Ectodermal cell (in vitro differentiated cells): Measurements from ENCODE around the gene KCNQ1.

Experiments used
- H3K27ac ChIP-seq: 2 replicates; pipeline ENCODE4 v1.7.0; 2013; ENCODE audit warnings: mild to moderate bottlenecking, low read depth, low read length; ENCODE audit not compliant: insufficient read depth, poor library complexity, severe bottlenecking
- H3K27me3 ChIP-seq: 2 replicates; pipeline ENCODE4 v1.7.0; 2013; ENCODE audit warnings: mild to moderate bottlenecking, low read length; ENCODE audit not compliant: insufficient read depth, control insufficient read depth, poor library complexity, severe bottlenecking
- H3K36me3 ChIP-seq: one replicate; pipeline ENCODE4 v1.7.0; 2013; ENCODE audit warnings: low read length; ENCODE audit not compliant: control insufficient read depth, insufficient read depth
- H3K4me1 ChIP-seq: one replicate; pipeline ENCODE4 v1.7.0; 2013; ENCODE audit warnings: low read length; ENCODE audit not compliant: control insufficient read depth, insufficient read depth
- H3K4me3 ChIP-seq: 2 replicates; pipeline ENCODE4 v1.7.0; 2013; ENCODE audit warnings: low read depth, low read length, control low read depth; ENCODE audit not compliant: insufficient read depth
- H3K9me3 ChIP-seq: 2 replicates; pipeline ENCODE4 v1.7.0; 2013; ENCODE audit warnings: mild to moderate bottlenecking, low read length, moderate library complexity; ENCODE audit not compliant: control insufficient read depth
- WGBS, 2 experiments: methylation state at CpG; one replicate each; pipeline ENCODE4 v1.1.7; 2013; ENCODE audit warnings: missing lambda C conversion rate in 2 of 2; 5-methylcytosine and 5-hydroxymethylcytosine counted together

KCNQ1 gene

DNA sequence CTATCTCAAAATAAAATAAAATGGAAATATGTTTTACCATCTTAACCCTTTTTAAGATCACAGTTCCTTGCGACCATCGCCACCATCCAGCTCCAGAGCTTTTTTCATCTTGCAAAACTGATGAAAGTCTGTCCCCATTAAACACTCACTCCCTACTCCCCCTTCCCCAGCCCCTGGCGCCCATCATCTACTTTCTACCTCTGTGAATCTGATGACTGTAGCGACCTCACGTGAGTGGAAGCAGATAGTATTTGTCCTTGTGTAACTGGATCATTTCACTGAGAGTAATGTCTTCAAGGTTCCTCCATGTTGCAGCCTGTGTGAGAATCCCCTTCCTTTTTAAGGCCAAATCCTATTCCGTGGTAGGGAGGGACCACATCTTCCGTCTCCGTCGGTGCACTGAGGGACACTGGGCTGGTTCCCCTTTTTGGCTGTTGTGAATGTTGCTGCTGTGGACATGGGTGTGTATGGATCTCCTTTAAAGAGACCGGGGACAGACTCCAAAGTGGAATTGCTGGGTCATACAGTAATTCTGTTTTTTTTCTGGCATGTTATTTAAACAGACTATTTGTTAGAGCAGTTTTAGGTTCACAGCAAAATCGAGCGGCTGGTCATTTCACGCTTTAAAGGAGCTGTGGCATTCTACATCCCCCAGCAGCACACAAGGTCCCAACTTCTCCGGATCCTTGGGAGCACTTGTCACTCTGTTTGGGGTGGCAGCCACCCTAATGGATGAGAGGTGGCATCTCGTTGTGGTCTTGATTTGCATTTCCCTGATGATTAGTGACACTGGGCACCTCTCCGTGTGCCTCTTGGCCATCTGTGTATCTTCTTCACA is 120.0 kb downstream of the KCNQ1 start:
- peaks cover 10% of the 10 kb centered on the region for H3K27me3 ChIP-seq
- H3K36me3 ChIP-seq, result no peaks in the 10 kb centered on the region
- H3K9me3 ChIP-seq, result no peaks in the 10 kb centered on the region
- no peak overlapping the region for H3K4me3 ChIP-seq
- 92% methylated on average over 16 of the region's 16 CpGs for WGBS, 2 experiments
- no peak overlapping the region for H3K27ac ChIP-seq
- no peaks in the 10 kb centered on the region for H3K4me1 ChIP-seq

DNA sequence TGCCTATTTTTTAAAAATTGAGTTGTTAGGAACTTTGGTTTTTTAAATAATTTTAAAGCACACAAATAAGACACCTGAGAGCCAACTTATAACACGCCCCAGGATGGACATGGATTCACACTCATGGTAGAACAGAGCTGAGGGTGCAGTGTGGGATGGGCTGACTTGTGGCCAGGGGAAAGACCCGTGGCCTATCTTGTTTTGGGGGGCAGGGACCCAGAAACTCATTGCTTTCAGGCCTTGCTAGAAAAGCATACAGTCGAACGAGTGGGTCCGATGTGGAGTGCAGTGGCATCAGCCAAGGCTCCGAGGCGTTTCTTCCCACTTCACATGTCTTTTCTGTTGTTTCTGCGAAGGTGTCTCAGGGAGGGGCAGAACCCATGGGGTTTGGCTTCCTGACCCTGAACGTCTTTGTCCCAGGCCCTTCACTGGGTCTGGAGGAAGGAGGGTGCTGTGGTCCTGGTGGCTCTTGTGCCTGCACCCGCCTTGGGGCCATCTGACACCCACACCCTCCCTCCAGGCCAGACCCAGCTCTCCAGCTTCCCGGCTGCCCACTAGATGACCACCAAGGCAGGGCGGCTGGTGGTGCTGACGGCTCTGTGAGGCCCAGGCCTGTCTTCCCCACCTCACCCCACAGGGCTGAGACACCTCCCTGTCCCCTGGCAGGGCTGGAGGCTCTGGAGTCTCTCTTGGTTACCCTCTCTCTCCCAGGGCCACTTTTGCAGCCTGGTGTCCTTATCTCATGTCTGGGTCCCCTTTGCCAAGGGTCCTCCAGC is 120.8 kb downstream of the KCNQ1 start:
- peaks cover 10% of the 10 kb centered on the region for H3K27me3 ChIP-seq
- H3K27ac ChIP-seq, result no peak overlapping the region
- no peaks in the 10 kb centered on the region for H3K4me1 ChIP-seq
- no peaks in the 10 kb centered on the region for H3K9me3 ChIP-seq
- H3K36me3 ChIP-seq, result no peaks in the 10 kb centered on the region
- H3K4me3 ChIP-seq, result no peak overlapping the region
- 92 to 94% methylated on average over 13 of the region's 13 CpGs for WGBS, 2 experiments

DNA sequence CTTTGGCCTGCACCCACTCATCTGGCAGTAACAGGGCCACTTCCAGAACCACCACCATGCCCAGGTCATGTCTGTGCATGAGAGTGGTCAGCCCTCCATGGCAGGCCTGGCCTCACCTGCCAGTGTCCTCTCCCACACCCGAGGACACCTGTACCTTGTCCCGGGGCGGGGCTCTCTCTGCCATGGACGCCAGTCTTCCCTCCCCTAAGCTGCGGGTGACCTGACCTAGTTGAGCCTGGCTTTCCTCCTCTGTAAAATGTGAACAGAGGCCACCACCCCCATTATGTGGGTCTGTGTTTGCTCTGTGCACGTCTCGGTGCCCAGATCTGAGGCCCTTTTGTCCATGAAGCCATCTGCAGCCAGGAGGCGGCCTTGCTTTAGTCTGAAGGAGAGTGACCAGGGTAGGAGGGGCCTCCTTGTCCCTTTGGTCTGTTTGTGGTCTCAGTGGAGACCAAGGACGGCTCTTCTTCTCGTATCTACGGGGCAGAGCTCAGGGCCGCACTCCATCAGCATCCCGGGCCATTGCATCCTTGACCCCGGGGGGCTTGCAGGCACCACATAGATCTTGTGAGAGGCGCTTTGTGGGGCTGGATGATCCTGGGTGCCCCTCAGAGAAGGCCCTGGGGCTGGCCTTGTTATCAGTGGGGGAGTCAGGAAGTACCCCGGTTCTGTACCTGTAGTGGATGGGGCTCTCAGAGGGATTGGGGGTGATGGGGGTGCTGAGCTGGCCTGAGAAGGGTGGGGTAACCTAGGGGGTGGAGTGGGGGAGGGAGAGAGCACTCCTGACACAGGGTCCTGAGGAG is 121.6 kb downstream of the KCNQ1 start:
- H3K4me1 ChIP-seq, result no peaks in the 10 kb centered on the region
- H3K36me3 ChIP-seq, result no peaks in the 10 kb centered on the region
- no peak overlapping the region for H3K4me3 ChIP-seq
- H3K27me3 ChIP-seq, result peaks cover 10% of the 10 kb centered on the region
- 89 to 94% methylated on average over 16 of the region's 16 CpGs for WGBS, 2 experiments
- H3K9me3 ChIP-seq, result no peaks in the 10 kb centered on the region
- no peak overlapping the region for H3K27ac ChIP-seq

DNA sequence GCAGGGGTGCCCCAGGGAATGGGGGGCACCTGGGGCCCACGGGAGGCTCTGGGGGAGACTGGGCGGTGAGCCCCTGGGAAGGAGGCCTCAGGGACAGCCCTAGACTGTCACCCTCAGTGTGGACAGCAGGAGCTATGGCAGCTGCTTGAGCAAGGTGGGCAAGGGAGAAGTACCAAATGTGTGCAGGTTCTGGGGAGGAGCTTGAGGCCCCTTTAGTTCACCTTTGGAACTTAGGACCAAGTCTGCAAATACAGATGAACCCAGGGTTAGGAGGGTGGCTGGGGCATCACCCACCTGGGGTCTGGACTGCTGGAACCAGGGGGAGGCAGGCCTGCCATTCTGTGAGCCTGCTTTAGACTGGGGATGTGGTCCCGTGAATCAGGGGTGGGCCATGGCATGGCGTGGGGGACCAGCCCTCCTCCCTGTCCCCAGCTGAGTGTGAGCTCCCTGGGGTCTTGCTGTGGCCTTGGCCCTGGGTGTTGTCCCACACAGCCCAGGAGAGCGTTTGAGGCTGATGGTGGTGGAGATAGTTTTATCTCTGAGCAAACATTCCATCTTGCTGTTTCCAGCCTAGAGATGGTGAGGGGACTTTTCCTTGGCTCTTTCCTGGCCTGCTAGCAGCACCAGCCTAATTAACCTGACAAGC is 122.3 kb downstream of the KCNQ1 start:
- Histone ChIP-seq H3K27ac (no peak overlapping the region), H3K4me1 (no peaks in the 10 kb centered on the region), H3K9me3 (no peaks in the 10 kb centered on the region), H3K27me3 (peaks cover 10% of the 10 kb centered on the region), H3K36me3 (no peaks in the 10 kb centered on the region), H3K4me3 (no peak overlapping the region)
- 92% methylated on average over 5 of the region's 5 CpGs for WGBS, 2 experiments

DNA sequence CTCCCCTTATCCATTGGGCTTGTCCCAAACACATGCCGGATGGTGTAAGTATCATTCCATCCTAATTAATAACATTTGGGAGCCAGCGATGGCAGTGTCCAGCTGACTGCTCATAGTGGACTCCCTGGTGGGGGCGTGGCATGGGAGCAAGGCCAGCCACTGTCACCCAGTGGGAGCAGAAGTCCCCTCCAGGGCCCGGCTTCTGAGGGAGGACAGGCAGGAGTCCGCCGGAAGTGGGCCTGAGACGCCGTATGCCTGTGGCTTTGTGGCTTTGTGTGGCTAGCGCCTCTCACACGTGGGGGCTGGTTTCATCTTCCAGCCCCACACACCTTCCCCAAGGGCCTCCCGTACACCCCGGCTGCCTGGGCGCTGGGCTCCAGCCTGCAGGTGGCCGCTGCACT is 124.5 kb downstream of the KCNQ1 start:
- Histone ChIP-seq H3K4me1 (no peaks in the 10 kb centered on the region), H3K4me3 (no peak overlapping the region), H3K27ac (no peak overlapping the region), H3K9me3 (no peaks in the 10 kb centered on the region), H3K27me3 (peaks cover 10% of the 10 kb centered on the region), H3K36me3 (no peaks in the 10 kb centered on the region)
- WGBS, 2 experiments, result 92 to 93% methylated on average over 14 of the region's 14 CpGs

DNA sequence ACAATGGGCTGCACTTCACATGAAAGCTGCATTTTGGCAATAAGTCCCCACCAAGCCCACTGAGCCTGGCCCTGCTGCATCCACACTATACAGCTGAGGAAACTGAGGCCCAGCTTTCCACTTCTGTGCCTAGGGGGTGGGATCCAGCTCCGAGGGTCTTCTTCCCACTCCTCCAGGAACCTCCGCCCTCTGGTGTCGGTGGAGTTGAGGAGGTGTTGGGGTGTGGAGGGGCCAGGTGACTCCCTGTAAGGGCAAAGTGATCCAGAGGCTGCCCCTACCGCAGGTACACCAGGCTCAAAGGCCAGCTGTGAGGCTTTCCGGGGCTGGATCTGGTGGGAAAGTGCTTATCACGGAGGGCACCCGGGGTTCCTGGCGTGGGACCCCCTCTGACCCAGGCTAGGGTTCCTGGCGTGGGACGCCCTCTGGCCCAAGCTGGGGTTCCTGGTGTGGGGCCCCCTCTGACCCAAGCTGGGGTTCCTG is 125.0 kb downstream of the KCNQ1 start:
- 94 to 97% methylated on average over 10 of the region's 10 CpGs for WGBS, 2 experiments
- Histone ChIP-seq H3K4me1 (no peaks in the 10 kb centered on the region), H3K27me3 (peaks cover 7% of the 10 kb centered on the region), H3K4me3 (no peak overlapping the region), H3K9me3 (no peaks in the 10 kb centered on the region), H3K36me3 (no peaks in the 10 kb centered on the region), H3K27ac (no peak overlapping the region)

DNA sequence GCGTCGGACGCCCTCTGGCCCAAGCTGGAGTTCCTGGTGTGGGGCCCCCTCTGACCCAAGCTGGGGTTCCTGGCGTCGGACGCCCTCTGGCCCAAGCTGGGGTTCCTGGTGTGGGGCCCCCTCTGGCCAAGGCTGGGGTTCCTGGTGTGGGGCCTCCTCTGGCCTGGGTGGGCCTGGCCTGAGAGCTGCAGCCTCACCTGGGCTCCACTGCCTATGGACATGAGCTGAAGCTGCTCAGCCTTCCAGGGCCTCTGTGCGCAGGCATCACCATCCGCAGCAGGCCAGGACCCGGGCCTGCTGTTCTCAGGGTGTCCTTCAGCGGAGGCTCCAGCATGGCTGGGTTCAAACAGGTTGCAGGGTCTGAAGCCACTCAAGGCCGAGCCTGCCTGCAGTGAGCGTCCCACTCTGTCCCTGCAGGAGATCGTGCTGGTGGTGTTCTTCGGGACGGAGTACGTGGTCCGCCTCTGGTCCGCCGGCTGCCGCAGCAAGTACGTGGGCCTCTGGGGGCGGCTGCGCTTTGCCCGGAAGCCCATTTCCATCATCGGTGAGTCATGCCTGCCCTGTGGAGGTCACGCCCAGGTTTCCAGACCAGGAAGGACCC is 125.5 kb downstream of the KCNQ1 start:
- Histone ChIP-seq H3K36me3 (no peaks in the 10 kb centered on the region), H3K27me3 (peaks cover 5% of the 10 kb centered on the region), H3K4me3 (no peak overlapping the region), H3K4me1 (peaks cover 2% of the 10 kb centered on the region), H3K27ac (no peak overlapping the region), H3K9me3 (no peaks in the 10 kb centered on the region)
- 95 to 96% methylated on average over 26 of the region's 26 CpGs for WGBS, 2 experiments

DNA sequence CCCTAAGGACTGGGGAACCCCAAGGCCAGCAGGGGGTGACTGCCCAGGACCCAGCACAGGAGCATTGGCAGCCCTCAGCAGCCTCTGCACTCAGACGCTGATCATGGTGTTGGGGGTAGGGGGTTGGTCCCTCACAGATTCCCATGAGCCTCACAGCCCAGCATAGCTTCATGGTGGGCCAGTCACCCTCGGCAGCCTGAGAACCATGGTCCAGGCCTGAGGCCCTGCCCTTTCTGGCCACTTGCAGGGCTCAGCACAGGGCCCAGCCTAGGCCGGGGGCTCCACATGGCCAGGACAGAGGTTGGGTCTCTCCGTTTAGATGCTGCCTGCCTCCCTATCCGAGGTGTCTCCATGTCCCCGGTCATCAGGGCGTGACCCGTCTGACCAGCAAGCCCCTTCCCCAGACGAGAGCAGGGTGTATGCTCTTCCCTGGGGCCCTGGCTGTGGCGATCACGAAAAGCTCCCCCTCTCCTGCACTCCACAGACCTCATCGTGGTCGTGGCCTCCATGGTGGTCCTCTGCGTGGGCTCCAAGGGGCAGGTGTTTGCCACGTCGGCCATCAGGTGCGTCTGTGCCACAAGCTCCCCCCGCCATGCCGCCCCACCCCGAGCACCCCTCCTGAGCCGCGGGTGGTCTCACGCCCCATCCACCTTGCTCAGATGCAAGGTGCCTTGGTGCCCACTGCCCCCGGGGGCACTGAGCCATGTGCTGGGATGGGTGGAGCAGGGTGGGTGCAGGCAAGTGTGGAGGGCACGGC is 126.2 kb downstream of the KCNQ1 start:
- no peak overlapping the region for H3K4me3 ChIP-seq
- no peak overlapping the region for H3K27ac ChIP-seq
- WGBS, 2 experiments, result 94% methylated on average over 25 of the region's 25 CpGs
- no peaks in the 10 kb centered on the region for H3K27me3 ChIP-seq
- peaks cover 8% of the 10 kb centered on the region for H3K4me1 ChIP-seq
- H3K36me3 ChIP-seq, result no peaks in the 10 kb centered on the region
- no peaks in the 10 kb centered on the region for H3K9me3 ChIP-seq
